ENCODE data around the gene POLDIP2. TPM values are rescaled to one million over a fixed set of nuclear protein-coding genes. Genes with fewer than 3 reads are reported as not detected.

The POLDIP2 gene
- total and polyA plus RNA-seq, 9 donors: 37.4 to 110 (median 59.6) TPM

DNA sequence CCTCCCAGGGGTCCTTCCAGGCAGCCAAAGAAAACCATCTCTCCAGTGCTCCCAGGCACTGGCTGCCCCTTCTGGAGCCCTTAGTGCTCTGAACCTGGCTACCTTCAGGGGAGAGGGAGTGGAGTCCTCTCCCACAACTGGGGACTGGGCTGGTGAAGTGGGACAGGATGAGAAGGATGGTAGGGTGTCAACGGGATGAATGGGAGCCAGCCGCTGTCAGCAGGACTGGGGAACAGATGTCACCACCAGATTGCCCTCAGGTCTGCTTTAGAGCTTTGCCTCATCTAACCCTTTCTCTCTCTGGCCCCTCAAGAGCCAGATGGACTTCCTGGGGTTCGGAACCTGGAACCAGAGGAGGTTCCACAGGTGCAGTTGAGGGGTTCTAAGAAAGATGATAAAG, 8.2 kb upstream of the POLDIP2 start:
- no peak overlapping the region for H3K4me3 ChIP-seq
- DNase-seq: no peak
- H3K27me3 ChIP-seq: no peaks in the 10 kb centered on the region
- intact Hi-C loops (cut with DNase I): no loop called here
- no peaks in the 10 kb centered on the region for H3K9me3 ChIP-seq
- H3K4me1 ChIP-seq (ENCODE audit: insufficient read depth): no peaks in the 10 kb centered on the region
- TF ChIP-seq CTCF (IDR thresholded peaks at IDR 0.05) (no peak), POLR2A (IDR thresholded peaks at IDR 0.05) (no peak), EP300 (IDR thresholded peaks at IDR 0.05) (no peak)
- H3K36me3 ChIP-seq: no peaks in the 10 kb centered on the region
- no peak overlapping the region for H3K27ac ChIP-seq
- 83 to 91% (median 84%) methylated on average over 3 of the region's 3 CpGs for WGBS, 3 donors

DNA sequence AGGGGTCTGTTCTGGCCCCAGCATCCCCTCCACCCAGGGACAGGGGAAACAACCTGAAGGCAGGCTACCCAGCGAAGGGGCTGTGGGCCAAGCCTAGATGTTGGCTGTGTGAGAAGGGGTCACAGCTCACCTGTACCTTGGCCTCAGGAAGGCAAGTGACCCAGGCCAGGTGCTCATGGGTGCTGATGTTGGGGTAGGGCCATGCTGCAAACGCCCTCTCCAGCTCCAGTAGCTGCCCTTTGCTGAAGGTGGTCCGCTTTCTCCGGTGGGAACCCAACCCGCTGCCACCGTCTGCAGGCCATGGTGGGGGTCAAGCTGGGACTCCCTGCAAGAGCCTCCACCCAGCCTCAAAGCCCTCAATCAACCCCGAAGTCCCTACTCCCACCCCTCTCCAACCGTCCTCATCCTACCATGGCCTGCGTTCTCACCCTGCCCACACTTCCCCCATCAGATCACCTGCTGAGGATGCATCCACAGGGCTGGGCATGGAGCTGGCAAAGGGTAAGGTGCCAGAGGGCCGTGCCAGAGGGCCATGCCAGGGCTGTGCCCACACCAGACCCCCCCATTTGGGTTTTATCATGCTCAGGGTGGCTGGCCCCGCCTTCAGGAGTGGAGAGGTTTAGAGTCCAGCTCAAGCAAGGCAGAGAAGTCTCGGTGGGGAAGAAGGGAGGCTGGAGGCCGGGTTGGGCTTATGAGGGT, 7.5 kb upstream of the POLDIP2 start, which contains the start of gene SEBOX:
SEBOX (minus strand) TSS at position 535 of the 699 bp plus-strand sequence; CDS start at position 487, 48 bp downstream.
- Histone ChIP-seq H3K4me1 (ENCODE audit: insufficient read depth) (no peaks in the 10 kb centered on the region), H3K27ac (no peak within 1 kb of the TSS), H3K9me3 (no peaks in the 10 kb centered on the region), H3K4me3 (no peak within 1 kb of the TSS), H3K27me3 (no peaks in the 10 kb centered on the region), H3K36me3 (no peaks in the 10 kb centered on the region)
- intact Hi-C loops (cut with DNase I): no loop called here
- 85 to 91% (median 87%) methylated on average over 13 of the region's 13 CpGs for WGBS, 3 donors
- no peak for DNase-seq
- no peak for TF ChIP-seq CTCF (IDR thresholded peaks at IDR 0.05)
- TF ChIP-seq POLR2A (IDR thresholded peaks at IDR 0.05): no peak
- TF ChIP-seq EP300 (IDR thresholded peaks at IDR 0.05): no peak

GRCh38 chr17:28363776-28364650, 6.7 kb upstream of the POLDIP2 start:
- Histone ChIP-seq H3K4me1 (ENCODE audit: insufficient read depth) (no peaks in the 10 kb centered on the region), H3K36me3 (no peaks in the 10 kb centered on the region), H3K9me3 (no peaks in the 10 kb centered on the region), H3K4me3 (no peak overlapping the region), H3K27me3 (no peaks in the 10 kb centered on the region), H3K27ac (no peak overlapping the region)
- no peak for DNase-seq
- intact Hi-C loops (cut with DNase I): no loop called here
- WGBS, 3 donors: 80 to 84% (median 83%) methylated on average over 8 of the region's 8 CpGs
- TF ChIP-seq CTCF (IDR thresholded peaks at IDR 0.05) (no peak), EP300 (IDR thresholded peaks at IDR 0.05) (no peak), POLR2A (IDR thresholded peaks at IDR 0.05) (no peak)

DNA sequence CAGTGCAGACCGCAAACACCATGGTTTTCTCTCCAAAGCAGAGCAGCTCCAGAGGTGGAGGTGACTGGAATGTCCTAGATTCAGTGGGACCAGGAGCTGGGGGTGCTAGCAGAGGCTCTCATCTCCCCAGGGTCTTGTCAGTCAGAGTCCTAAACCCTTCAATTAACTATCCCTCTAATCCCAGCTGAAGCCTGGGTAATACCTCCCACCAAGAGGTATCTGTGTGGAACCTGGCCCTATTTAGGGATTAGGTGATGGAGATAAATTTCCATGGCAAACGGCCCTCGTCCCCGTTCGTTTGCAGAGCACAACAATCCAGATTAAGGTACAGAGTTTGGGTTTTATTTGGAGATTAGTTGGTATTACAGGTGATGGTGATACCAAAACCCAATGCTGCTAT, 5.9 kb upstream of the POLDIP2 start:
- Histone ChIP-seq H3K4me1 (ENCODE audit: insufficient read depth) (peaks cover 1% of the 10 kb centered on the region), H3K27ac (no peak overlapping the region), H3K27me3 (no peaks in the 10 kb centered on the region), H3K36me3 (no peaks in the 10 kb centered on the region), H3K9me3 (no peaks in the 10 kb centered on the region), H3K4me3 (no peak overlapping the region)
- no peak for DNase-seq
- intact Hi-C loops (cut with DNase I): no loop called here
- TF ChIP-seq POLR2A (IDR thresholded peaks at IDR 0.05) (no peak), CTCF (IDR thresholded peaks at IDR 0.05) (no peak), EP300 (IDR thresholded peaks at IDR 0.05) (no peak)
- 82 to 88% (median 87%) methylated on average over 5 of the region's 5 CpGs for WGBS, 3 donors

Data from ovary (tissue), 9 donors.